Measurements from ENCODE around the gene BACH2. TPM values are rescaled to one million over a fixed set of nuclear protein-coding genes. Genes with fewer than 3 reads are reported as not detected.

BACH2 gene
- polyA plus RNA-seq, 1 donor from 2014 or later: 45.5 TPM

- TF ChIP-seq EZH2 (IDR thresholded peaks at IDR 0.05; ENCODE audit: borderline replicate concordance, insufficient read depth, low read length, poor library complexity, severe bottlenecking) (no peak), TAF1 (IDR thresholded peaks at IDR 0.05; ENCODE audit: low read depth) (no peak), POLR2AphosphoS5 (IDR thresholded peaks at IDR 0.05) (no peak), MXI1 (conservative IDR thresholded peaks at IDR 0.05; ENCODE audit: poor library complexity, severe bottlenecking) (no peak), RAD21 (conservative IDR thresholded peaks at IDR 0.05) (no peak), EP300 (conservative IDR thresholded peaks at IDR 0.05; ENCODE audit: poor library complexity, severe bottlenecking) (no peak)
- TF ChIP-seq, protein P1, sequence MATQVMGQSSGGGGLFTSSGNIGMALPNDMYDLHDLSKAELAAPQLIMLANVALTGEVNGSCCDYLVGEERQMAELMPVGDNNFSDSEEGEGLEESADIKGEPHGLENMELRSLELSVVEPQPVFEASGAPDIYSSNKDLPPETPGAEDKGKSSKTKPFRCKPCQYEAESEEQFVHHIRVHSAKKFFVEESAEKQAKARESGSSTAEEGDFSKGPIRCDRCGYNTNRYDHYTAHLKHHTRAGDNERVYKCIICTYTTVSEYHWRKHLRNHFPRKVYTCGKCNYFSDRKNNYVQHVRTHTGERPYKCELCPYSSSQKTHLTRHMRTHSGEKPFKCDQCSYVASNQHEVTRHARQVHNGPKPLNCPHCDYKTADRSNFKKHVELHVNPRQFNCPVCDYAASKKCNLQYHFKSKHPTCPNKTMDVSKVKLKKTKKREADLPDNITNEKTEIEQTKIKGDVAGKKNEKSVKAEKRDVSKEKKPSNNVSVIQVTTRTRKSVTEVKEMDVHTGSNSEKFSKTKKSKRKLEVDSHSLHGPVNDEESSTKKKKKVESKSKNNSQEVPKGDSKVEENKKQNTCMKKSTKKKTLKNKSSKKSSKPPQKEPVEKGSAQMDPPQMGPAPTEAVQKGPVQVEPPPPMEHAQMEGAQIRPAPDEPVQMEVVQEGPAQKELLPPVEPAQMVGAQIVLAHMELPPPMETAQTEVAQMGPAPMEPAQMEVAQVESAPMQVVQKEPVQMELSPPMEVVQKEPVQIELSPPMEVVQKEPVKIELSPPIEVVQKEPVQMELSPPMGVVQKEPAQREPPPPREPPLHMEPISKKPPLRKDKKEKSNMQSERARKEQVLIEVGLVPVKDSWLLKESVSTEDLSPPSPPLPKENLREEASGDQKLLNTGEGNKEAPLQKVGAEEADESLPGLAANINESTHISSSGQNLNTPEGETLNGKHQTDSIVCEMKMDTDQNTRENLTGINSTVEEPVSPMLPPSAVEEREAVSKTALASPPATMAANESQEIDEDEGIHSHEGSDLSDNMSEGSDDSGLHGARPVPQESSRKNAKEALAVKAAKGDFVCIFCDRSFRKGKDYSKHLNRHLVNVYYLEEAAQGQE (IDR thresholded peaks at IDR 0.05; ENCODE audit: borderline replicate concordance): no peak
Observed at GRCh38 chr6:90106449-90106848, 190.2 kb downstream of the BACH2 start.

GRCh38 chr6:90105506-90106170 is 191.0 kb downstream of the BACH2 start:
- TF ChIP-seq, protein P2, sequence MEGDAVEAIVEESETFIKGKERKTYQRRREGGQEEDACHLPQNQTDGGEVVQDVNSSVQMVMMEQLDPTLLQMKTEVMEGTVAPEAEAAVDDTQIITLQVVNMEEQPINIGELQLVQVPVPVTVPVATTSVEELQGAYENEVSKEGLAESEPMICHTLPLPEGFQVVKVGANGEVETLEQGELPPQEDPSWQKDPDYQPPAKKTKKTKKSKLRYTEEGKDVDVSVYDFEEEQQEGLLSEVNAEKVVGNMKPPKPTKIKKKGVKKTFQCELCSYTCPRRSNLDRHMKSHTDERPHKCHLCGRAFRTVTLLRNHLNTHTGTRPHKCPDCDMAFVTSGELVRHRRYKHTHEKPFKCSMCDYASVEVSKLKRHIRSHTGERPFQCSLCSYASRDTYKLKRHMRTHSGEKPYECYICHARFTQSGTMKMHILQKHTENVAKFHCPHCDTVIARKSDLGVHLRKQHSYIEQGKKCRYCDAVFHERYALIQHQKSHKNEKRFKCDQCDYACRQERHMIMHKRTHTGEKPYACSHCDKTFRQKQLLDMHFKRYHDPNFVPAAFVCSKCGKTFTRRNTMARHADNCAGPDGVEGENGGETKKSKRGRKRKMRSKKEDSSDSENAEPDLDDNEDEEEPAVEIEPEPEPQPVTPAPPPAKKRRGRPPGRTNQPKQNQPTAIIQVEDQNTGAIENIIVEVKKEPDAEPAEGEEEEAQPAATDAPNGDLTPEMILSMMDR (IDR thresholded peaks at IDR 0.05; ENCODE audit: poor library complexity, severe bottlenecking): no peak
- TF ChIP-seq SMC3 (conservative IDR thresholded peaks at IDR 0.05; ENCODE audit: poor library complexity) (no peak), POLR2AphosphoS5 (IDR thresholded peaks at IDR 0.05) (no peak), EZH2 (IDR thresholded peaks at IDR 0.05; ENCODE audit: borderline replicate concordance, insufficient read depth, low read length, poor library complexity, severe bottlenecking) (no peak), RAD21 (conservative IDR thresholded peaks at IDR 0.05) (no peak), MXI1 (conservative IDR thresholded peaks at IDR 0.05; ENCODE audit: poor library complexity, severe bottlenecking) (no peak), EP300 (conservative IDR thresholded peaks at IDR 0.05; ENCODE audit: poor library complexity, severe bottlenecking) (no peak), TAF1 (IDR thresholded peaks at IDR 0.05; ENCODE audit: low read depth) (no peak)
- TF ChIP-seq, protein P1 (IDR thresholded peaks at IDR 0.05; ENCODE audit: borderline replicate concordance): no peak
- no peaks in the 10 kb centered on the region for H3K36me3 ChIP-seq (ENCODE audit: insufficient read depth, low read length)
- no peaks in the 10 kb centered on the region for H3K9me2 ChIP-seq (ENCODE audit: insufficient read depth, low read length)
- H3K9ac ChIP-seq (ENCODE audit: low read length): no peak overlapping the region
- H3K4me2 ChIP-seq (ENCODE audit: low read length): no peak overlapping the region
- peaks cover 12% of the 10 kb centered on the region for H3K79me2 ChIP-seq (replicated peaks; ENCODE audit: insufficient read depth, low read length)
- H3K4me3 ChIP-seq (ENCODE audit: low read length): no peak overlapping the region
- no peaks in the 10 kb centered on the region for H3F3A ChIP-seq (ENCODE audit: insufficient read depth, low read length, poor library complexity, severe bottlenecking)
- H2AFZ ChIP-seq (ENCODE audit: low read depth, low read length): no peak overlapping the region
- H4K20me1 ChIP-seq (ENCODE audit: insufficient read depth): no peaks in the 10 kb centered on the region
- H3K27me3 ChIP-seq (ENCODE audit: insufficient read depth, low read depth, low read length): no peaks in the 10 kb centered on the region
- H3K9me3 ChIP-seq (ENCODE audit: low read length): no peaks in the 10 kb centered on the region
- no peak overlapping the region for H3K27ac ChIP-seq (ENCODE audit: low read length)

More at GRCh38 chr6:90106449-90106848, 190.2 kb downstream of the BACH2 start:
- no peaks in the 10 kb centered on the region for H3K36me3 ChIP-seq (ENCODE audit: insufficient read depth, low read length)
- H3K9ac ChIP-seq (ENCODE audit: low read length): no peak overlapping the region
- H3K4me2 ChIP-seq (ENCODE audit: low read length): no peak overlapping the region
- H4K20me1 ChIP-seq (ENCODE audit: insufficient read depth): no peaks in the 10 kb centered on the region
- peaks cover 17% of the 10 kb centered on the region for H3K79me2 ChIP-seq (replicated peaks; ENCODE audit: insufficient read depth, low read length)
- no peak overlapping the region for H3K27ac ChIP-seq (ENCODE audit: low read length)
- no peak overlapping the region for H3K4me3 ChIP-seq (ENCODE audit: low read length)
- no peaks in the 10 kb centered on the region for H3F3A ChIP-seq (ENCODE audit: insufficient read depth, low read length, poor library complexity, severe bottlenecking)
- H3K9me2 ChIP-seq (ENCODE audit: insufficient read depth, low read length): no peaks in the 10 kb centered on the region
- H3K27me3 ChIP-seq (ENCODE audit: insufficient read depth, low read depth, low read length): no peaks in the 10 kb centered on the region
- H2AFZ ChIP-seq (ENCODE audit: low read depth, low read length): no peak overlapping the region
- no peaks in the 10 kb centered on the region for H3K9me3 ChIP-seq (ENCODE audit: low read length)
